ENCODE data around the gene XRRA1. TPM values are rescaled to one million over a fixed set of nuclear protein-coding genes. Genes with fewer than 3 reads are reported as not detected.
"Not testable (repeated sequence)": the region's sequence is repeated elsewhere in the genome, so short reads cannot be mapped to it uniquely, and the experiment has no call there.

Gene XRRA1
- total RNA-seq, 1 experiment from 2014 or later, result 49.6 TPM

DNA sequence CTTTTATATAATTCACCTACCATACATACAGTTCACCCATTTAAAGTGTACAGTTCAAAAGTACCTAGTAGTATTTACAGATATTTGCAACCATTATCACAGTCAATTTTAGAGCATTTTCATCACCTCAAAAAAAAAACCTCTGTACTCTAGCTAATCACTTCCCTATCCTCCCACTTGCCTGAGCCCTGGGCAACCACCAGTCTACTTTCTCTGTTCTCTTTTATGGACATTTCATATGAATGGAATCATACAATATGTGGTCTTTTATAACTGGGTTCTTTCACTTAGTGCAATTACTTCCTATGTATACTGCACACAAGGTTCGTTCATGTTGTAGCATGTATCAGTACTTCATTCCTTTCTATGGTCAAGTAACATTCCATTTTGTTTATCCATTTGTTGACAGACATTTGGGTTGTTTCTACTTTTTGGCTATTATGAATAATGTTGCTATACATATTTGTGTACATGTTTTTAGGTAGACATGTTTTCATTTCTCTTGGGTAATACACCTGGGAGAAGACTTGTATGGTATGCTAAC is 22.0 kb upstream of the XRRA1 start:
- peak overlapping the region; percentile 28 for H3K27ac Mint-ChIP-seq (ENCODE audit: low read depth, unreplicated experiment)
- CTCF ChIA-PET, result no interaction called here
- POLR2A ChIA-PET, result no interaction called here

DNA sequence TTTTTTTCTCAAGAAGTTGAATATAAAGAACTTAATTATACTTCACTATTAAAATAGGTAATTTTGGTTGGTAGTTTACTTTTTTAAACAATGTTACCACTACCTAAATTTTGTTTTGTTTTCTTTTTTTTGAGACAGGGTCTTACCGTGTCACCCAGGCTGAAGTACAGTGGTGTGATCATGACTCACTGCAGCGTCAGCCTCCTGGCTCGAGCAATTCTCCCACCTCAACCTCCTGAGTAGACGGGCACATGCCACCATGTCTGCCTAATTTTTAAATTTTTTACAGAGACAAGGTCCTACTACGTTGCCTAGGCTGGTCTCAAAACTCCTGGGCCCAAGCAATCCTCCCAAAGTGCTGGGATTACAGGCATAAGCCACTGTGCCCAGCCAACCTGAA is 17.8 kb upstream of the XRRA1 start:
- CTCF ChIA-PET, result interaction anchor here (1.5 kb wide), 1 partner anchor 37 kb away, joined by 7 read pairs; no protein-coding TSS in a partner anchor
- BruUV-seq (replicated peaks), result no TSS peak

More for the DNA sequence above, 22.0 kb upstream of the XRRA1 start:
- H3K4me1 Mint-ChIP-seq (ENCODE audit: insufficient read depth, unreplicated experiment), result peaks cover 10% of the 10 kb centered on the region
- TF ChIP-seq, protein P1, sequence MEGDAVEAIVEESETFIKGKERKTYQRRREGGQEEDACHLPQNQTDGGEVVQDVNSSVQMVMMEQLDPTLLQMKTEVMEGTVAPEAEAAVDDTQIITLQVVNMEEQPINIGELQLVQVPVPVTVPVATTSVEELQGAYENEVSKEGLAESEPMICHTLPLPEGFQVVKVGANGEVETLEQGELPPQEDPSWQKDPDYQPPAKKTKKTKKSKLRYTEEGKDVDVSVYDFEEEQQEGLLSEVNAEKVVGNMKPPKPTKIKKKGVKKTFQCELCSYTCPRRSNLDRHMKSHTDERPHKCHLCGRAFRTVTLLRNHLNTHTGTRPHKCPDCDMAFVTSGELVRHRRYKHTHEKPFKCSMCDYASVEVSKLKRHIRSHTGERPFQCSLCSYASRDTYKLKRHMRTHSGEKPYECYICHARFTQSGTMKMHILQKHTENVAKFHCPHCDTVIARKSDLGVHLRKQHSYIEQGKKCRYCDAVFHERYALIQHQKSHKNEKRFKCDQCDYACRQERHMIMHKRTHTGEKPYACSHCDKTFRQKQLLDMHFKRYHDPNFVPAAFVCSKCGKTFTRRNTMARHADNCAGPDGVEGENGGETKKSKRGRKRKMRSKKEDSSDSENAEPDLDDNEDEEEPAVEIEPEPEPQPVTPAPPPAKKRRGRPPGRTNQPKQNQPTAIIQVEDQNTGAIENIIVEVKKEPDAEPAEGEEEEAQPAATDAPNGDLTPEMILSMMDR (IDR thresholded peaks at IDR 0.05; ENCODE audit: unreplicated experiment), result no peak
- H3K36me3 Mint-ChIP-seq (ENCODE audit: insufficient read depth, unreplicated experiment), result peaks cover 84% of the 10 kb centered on the region
- BruUV-seq (replicated peaks), result no TSS peak
- H3K9me3 Mint-ChIP-seq (ENCODE audit: unreplicated experiment), result no peaks in the 10 kb centered on the region
- no peak overlapping the region for H3K4me3 Mint-ChIP-seq (ENCODE audit: unreplicated experiment)
- no peak for DNase-seq (ENCODE audit: unreplicated experiment)
- no peaks in the 10 kb centered on the region for H3K27me3 Mint-ChIP-seq (ENCODE audit: insufficient read depth, unreplicated experiment)
- intact Hi-C loops (cut with micrococcal nuclease), result no loop called here

GRCh38 chr11:74960128-74960527 is 11.2 kb upstream of the XRRA1 start:
- peaks cover 43% of the 10 kb centered on the region for H3K36me3 Mint-ChIP-seq (ENCODE audit: insufficient read depth, unreplicated experiment)
- H3K9me3 Mint-ChIP-seq (ENCODE audit: unreplicated experiment); H3K4me3 Mint-ChIP-seq (ENCODE audit: unreplicated experiment); DNase-seq (ENCODE audit: unreplicated experiment); H3K27me3 Mint-ChIP-seq (ENCODE audit: insufficient read depth, unreplicated experiment); BruUV-seq (replicated peaks); intact Hi-C loops (cut with micrococcal nuclease): not testable (repeated sequence)
- H3K4me1 Mint-ChIP-seq (ENCODE audit: insufficient read depth, unreplicated experiment), result peaks cover 52% of the 10 kb centered on the region
- ChIA-PET POLR2A (interaction anchor here (0.5 to 1.3 kb wide), 4 partner anchors 11 to 29 kb away, joined by 3 to 4 read pairs (median 4); partner anchors contain the start of genes NEU3, SPCS2 and XRRA1), CTCF (interaction anchor here (0.6 to 3.1 kb wide), 4 partner anchors 16 to 30 kb away, joined by 3 to 12 read pairs (median 3); no protein-coding TSS in a partner anchor)
- peak overlapping the region; percentile 35 for H3K27ac Mint-ChIP-seq (ENCODE audit: low read depth, unreplicated experiment)

More for the DNA sequence above, 17.8 kb upstream of the XRRA1 start:
- Mint-ChIP-seq H3K4me3 (ENCODE audit: unreplicated experiment) (no peak overlapping the region), H3K27ac (ENCODE audit: low read depth, unreplicated experiment) (peak overlapping the region; percentile 73), H3K4me1 (ENCODE audit: insufficient read depth, unreplicated experiment) (peaks cover 18% of the 10 kb centered on the region), H3K9me3 (ENCODE audit: unreplicated experiment) (no peaks in the 10 kb centered on the region), H3K27me3 (ENCODE audit: insufficient read depth, unreplicated experiment) (no peaks in the 10 kb centered on the region), H3K36me3 (ENCODE audit: insufficient read depth, unreplicated experiment) (peaks cover 59% of the 10 kb centered on the region)
- DNase-seq (ENCODE audit: unreplicated experiment), result peak; percentile 61
- TF ChIP-seq, protein P1 (IDR thresholded peaks at IDR 0.05; ENCODE audit: unreplicated experiment), result no peak
- POLR2A ChIA-PET, result interaction anchor here (1.2 to 2.2 kb wide), 2 partner anchors 16 to 18 kb away, joined by 4 to 12 read pairs; partner anchors contain the start of genes SPCS2 and XRRA1
- intact Hi-C loops (cut with micrococcal nuclease), result no loop called here

DNA sequence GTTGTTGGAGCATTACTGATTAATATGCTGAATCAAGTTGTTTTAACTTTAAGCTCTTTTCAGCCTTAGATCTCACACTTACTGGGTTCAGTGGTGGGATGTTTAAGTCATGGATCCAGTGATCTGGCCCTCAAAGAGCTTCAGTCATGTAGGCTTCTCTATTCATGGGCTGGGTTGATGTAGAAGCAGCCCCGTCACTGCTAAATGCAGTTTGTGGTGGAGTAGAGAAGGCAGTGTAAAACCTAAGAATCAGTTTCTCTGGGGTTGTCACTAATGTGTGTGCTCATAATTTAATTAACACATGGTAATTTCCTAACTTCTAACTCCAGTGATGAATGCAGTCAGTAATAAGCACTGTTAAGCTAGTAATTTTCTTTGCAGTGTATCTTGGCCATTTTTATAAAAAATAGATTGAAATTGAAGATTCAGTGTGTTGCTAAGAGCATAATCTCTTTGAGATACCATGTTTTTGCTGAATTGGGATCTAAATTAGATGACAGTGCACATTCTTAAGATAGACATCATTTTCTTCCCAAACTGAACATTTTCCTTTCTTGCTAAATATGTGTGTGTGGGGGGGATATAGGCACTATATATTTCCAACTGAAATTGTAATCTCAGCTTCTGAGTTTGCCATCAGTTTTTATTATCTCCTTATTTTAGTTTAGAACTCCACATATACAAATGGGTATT is 9.2 kb upstream of the XRRA1 start:
- intact Hi-C loops (cut with micrococcal nuclease), result no loop called here
- peaks cover 45% of the 10 kb centered on the region for H3K4me1 Mint-ChIP-seq (ENCODE audit: insufficient read depth, unreplicated experiment)
- CTCF ChIA-PET, result interaction anchor here (0.6 to 1.2 kb wide), 4 partner anchors 7 to 435 kb away, joined by 3 to 4 read pairs (median 3); no protein-coding TSS in a partner anchor
- peak overlapping the region; percentile 35 for H3K27ac Mint-ChIP-seq (ENCODE audit: low read depth, unreplicated experiment)
- H3K4me3 Mint-ChIP-seq (ENCODE audit: unreplicated experiment), result no peak overlapping the region
- TF ChIP-seq, protein P1 (IDR thresholded peaks at IDR 0.05; ENCODE audit: unreplicated experiment), result no peak
- H3K9me3 Mint-ChIP-seq (ENCODE audit: unreplicated experiment), result no peaks in the 10 kb centered on the region
- POLR2A ChIA-PET, result interaction anchor here (1.0 kb wide), 1 partner anchor 10 kb away, joined by 3 read pairs; the partner anchor contains the start of gene XRRA1
- no TSS peak for BruUV-seq (replicated peaks)
- no peak for DNase-seq (ENCODE audit: unreplicated experiment)
- H3K27me3 Mint-ChIP-seq (ENCODE audit: insufficient read depth, unreplicated experiment), result no peaks in the 10 kb centered on the region
- H3K36me3 Mint-ChIP-seq (ENCODE audit: insufficient read depth, unreplicated experiment), result peaks cover 34% of the 10 kb centered on the region
